Measurements from ENCODE around the gene RNASEL.

Gene RNASEL

GRCh38 chr1:182587093-182587492, 2.0 kb downstream of the RNASEL start:
- H3K9ac ChIP-seq (ENCODE audit: low read length) = no peak overlapping the region
- peaks cover 2% of the 10 kb centered on the region for H3K27me3 ChIP-seq (ENCODE audit: control insufficient read depth, insufficient read depth, low read length)
- no peak overlapping the region for H3K27ac ChIP-seq (ENCODE audit: low read depth, low read length)
- H3K4me3 ChIP-seq (ENCODE audit: low read length) = no peak overlapping the region
- H3K36me3 ChIP-seq (ENCODE audit: control insufficient read depth, insufficient read depth, low read length) = no peaks in the 10 kb centered on the region
- peaks cover 2% of the 10 kb centered on the region for H3K4me1 ChIP-seq (ENCODE audit: control insufficient read depth, insufficient read depth, low read length)

- Histone ChIP-seq H3K27ac (ENCODE audit: low read depth, low read length) (no peak overlapping the region), H3K9ac (ENCODE audit: low read length) (no peak overlapping the region)
Observed at GRCh38 chr1:182586380-182586779, 2.7 kb downstream of the RNASEL start.

GRCh38 chr1:182584746-182585145, 4.3 kb downstream of the RNASEL start:
- Histone ChIP-seq H3K36me3 (ENCODE audit: control insufficient read depth, insufficient read depth, low read length) (peaks cover under 1% of the 10 kb centered on the region), H3K4me3 (ENCODE audit: low read length) (no peak overlapping the region), H3K4me1 (ENCODE audit: control insufficient read depth, insufficient read depth, low read length) (peaks cover 2% of the 10 kb centered on the region), H3K9ac (ENCODE audit: low read length) (no peak overlapping the region), H3K27ac (ENCODE audit: low read depth, low read length) (no peak overlapping the region), H3K27me3 (ENCODE audit: control insufficient read depth, insufficient read depth, low read length) (no peaks in the 10 kb centered on the region)

More at GRCh38 chr1:182586380-182586779, 2.7 kb downstream of the RNASEL start:
- H3K4me1 ChIP-seq (ENCODE audit: control insufficient read depth, insufficient read depth, low read length) = peaks cover 2% of the 10 kb centered on the region
- H3K4me3 ChIP-seq (ENCODE audit: low read length) = no peak overlapping the region
- no peaks in the 10 kb centered on the region for H3K36me3 ChIP-seq (ENCODE audit: control insufficient read depth, insufficient read depth, low read length)
- no peaks in the 10 kb centered on the region for H3K27me3 ChIP-seq (ENCODE audit: control insufficient read depth, insufficient read depth, low read length)

GRCh38 chr1:182580736-182581135, 8.3 kb downstream of the RNASEL start:
- no peak overlapping the region for H3K4me3 ChIP-seq (ENCODE audit: low read length)
- H3K27me3 ChIP-seq (ENCODE audit: control insufficient read depth, insufficient read depth, low read length) = no peaks in the 10 kb centered on the region
- no peak overlapping the region for H3K27ac ChIP-seq (ENCODE audit: low read depth, low read length)
- no peak overlapping the region for H3K9ac ChIP-seq (ENCODE audit: low read length)
- H3K4me1 ChIP-seq (ENCODE audit: control insufficient read depth, insufficient read depth, low read length) = no peaks in the 10 kb centered on the region
- peaks cover 7% of the 10 kb centered on the region for H3K36me3 ChIP-seq (ENCODE audit: control insufficient read depth, insufficient read depth, low read length)

GRCh38 chr1:182575540-182576149, 13.4 kb downstream of the RNASEL start:
- Histone ChIP-seq H3K4me1 (ENCODE audit: control insufficient read depth, insufficient read depth, low read length) (no peaks in the 10 kb centered on the region), H3K27ac (ENCODE audit: low read depth, low read length) (no peak overlapping the region), H3K36me3 (ENCODE audit: control insufficient read depth, insufficient read depth, low read length) (peaks cover 13% of the 10 kb centered on the region), H3K27me3 (ENCODE audit: control insufficient read depth, insufficient read depth, low read length) (no peaks in the 10 kb centered on the region), H3K9ac (ENCODE audit: low read length) (no peak overlapping the region), H3K4me3 (ENCODE audit: low read length) (no peak overlapping the region)

- Histone ChIP-seq H3K36me3 (ENCODE audit: control insufficient read depth, insufficient read depth, low read length) (peaks cover 7% of the 10 kb centered on the region), H3K27ac (ENCODE audit: low read depth, low read length) (no peak overlapping the region), H3K4me3 (ENCODE audit: low read length) (no peak overlapping the region), H3K27me3 (ENCODE audit: control insufficient read depth, insufficient read depth, low read length) (no peaks in the 10 kb centered on the region), H3K4me1 (ENCODE audit: control insufficient read depth, insufficient read depth, low read length) (no peaks in the 10 kb centered on the region), H3K9ac (ENCODE audit: low read length) (no peak overlapping the region)
Observed at GRCh38 chr1:182574156-182574555, 14.9 kb downstream of the RNASEL start.

- Histone ChIP-seq H3K36me3 (ENCODE audit: control insufficient read depth, insufficient read depth, low read length) (peaks cover 6% of the 10 kb centered on the region), H3K9ac (ENCODE audit: low read length) (no peak overlapping the region), H3K4me3 (ENCODE audit: low read length) (no peak overlapping the region), H3K4me1 (ENCODE audit: control insufficient read depth, insufficient read depth, low read length) (no peaks in the 10 kb centered on the region), H3K27ac (ENCODE audit: low read depth, low read length) (no peak overlapping the region), H3K27me3 (ENCODE audit: control insufficient read depth, insufficient read depth, low read length) (no peaks in the 10 kb centered on the region)
Observed at GRCh38 chr1:182570611-182570970, 18.5 kb downstream of the RNASEL start.

- Histone ChIP-seq H3K4me3 (ENCODE audit: low read length) (no peak overlapping the region), H3K27me3 (ENCODE audit: control insufficient read depth, insufficient read depth, low read length) (no peaks in the 10 kb centered on the region)
Observed at GRCh38 chr1:182569939-182570610, 19.0 kb downstream of the RNASEL start.

GRCh38 chr1:182568647-182569284, 20.3 kb downstream of the RNASEL start:
- Histone ChIP-seq H3K4me3 (ENCODE audit: low read length) (no peak overlapping the region), H3K27ac (ENCODE audit: low read depth, low read length) (no peak overlapping the region), H3K27me3 (ENCODE audit: control insufficient read depth, insufficient read depth, low read length) (no peaks in the 10 kb centered on the region), H3K9ac (ENCODE audit: low read length) (no peak overlapping the region), H3K4me1 (ENCODE audit: control insufficient read depth, insufficient read depth, low read length) (no peaks in the 10 kb centered on the region), H3K36me3 (ENCODE audit: control insufficient read depth, insufficient read depth, low read length) (peaks cover 3% of the 10 kb centered on the region)

More at GRCh38 chr1:182569939-182570610, 19.0 kb downstream of the RNASEL start:
- Histone ChIP-seq H3K27ac (ENCODE audit: low read depth, low read length) (no peak overlapping the region), H3K9ac (ENCODE audit: low read length) (no peak overlapping the region), H3K36me3 (ENCODE audit: control insufficient read depth, insufficient read depth, low read length) (peaks cover 5% of the 10 kb centered on the region), H3K4me1 (ENCODE audit: control insufficient read depth, insufficient read depth, low read length) (no peaks in the 10 kb centered on the region)

GRCh38 chr1:182567629-182568028, 21.4 kb downstream of the RNASEL start:
- no peaks in the 10 kb centered on the region for H3K27me3 ChIP-seq (ENCODE audit: control insufficient read depth, insufficient read depth, low read length)
- no peaks in the 10 kb centered on the region for H3K4me1 ChIP-seq (ENCODE audit: control insufficient read depth, insufficient read depth, low read length)
- no peak overlapping the region for H3K27ac ChIP-seq (ENCODE audit: low read depth, low read length)
- no peak overlapping the region for H3K9ac ChIP-seq (ENCODE audit: low read length)
- H3K4me3 ChIP-seq (ENCODE audit: low read length) = no peak overlapping the region
- peaks cover 2% of the 10 kb centered on the region for H3K36me3 ChIP-seq (ENCODE audit: control insufficient read depth, insufficient read depth, low read length)

GRCh38 chr1:182565537-182565936, 23.5 kb downstream of the RNASEL start:
- no peak overlapping the region for H3K27ac ChIP-seq (ENCODE audit: low read depth, low read length)
- H3K9ac ChIP-seq (ENCODE audit: low read length) = no peak overlapping the region
- no peak overlapping the region for H3K4me3 ChIP-seq (ENCODE audit: low read length)
- no peaks in the 10 kb centered on the region for H3K36me3 ChIP-seq (ENCODE audit: control insufficient read depth, insufficient read depth, low read length)
- H3K27me3 ChIP-seq (ENCODE audit: control insufficient read depth, insufficient read depth, low read length) = no peaks in the 10 kb centered on the region
- no peaks in the 10 kb centered on the region for H3K4me1 ChIP-seq (ENCODE audit: control insufficient read depth, insufficient read depth, low read length)

GRCh38 chr1:182564406-182565004, 24.6 kb downstream of the RNASEL start:
- Histone ChIP-seq H3K4me3 (ENCODE audit: low read length) (no peak overlapping the region), H3K9ac (ENCODE audit: low read length) (no peak overlapping the region), H3K4me1 (ENCODE audit: control insufficient read depth, insufficient read depth, low read length) (no peaks in the 10 kb centered on the region), H3K27me3 (ENCODE audit: control insufficient read depth, insufficient read depth, low read length) (no peaks in the 10 kb centered on the region), H3K27ac (ENCODE audit: low read depth, low read length) (no peak overlapping the region), H3K36me3 (ENCODE audit: control insufficient read depth, insufficient read depth, low read length) (no peaks in the 10 kb centered on the region)
